CD14-positive monocyte (primary cell): ENCODE data around the gene AGBL1. TPM values are rescaled to one million over a fixed set of nuclear protein-coding genes. Genes with fewer than 3 reads are reported as not detected.

ENCODE experiments used
- DNase-seq, 3 donors: peaks; one replicate each; pipeline ENCODE4 v3.0.0-alpha.2; 2011 to 2022
- H2AFZ ChIP-seq: 2 replicates; pipeline ENCODE4 v1.6.0; 2012; ENCODE audit warnings: mild to moderate bottlenecking, low read depth, low read length, inconsistent platforms; ENCODE audit not compliant: insufficient read depth, poor library complexity, severe bottlenecking
- H3K27ac ChIP-seq, 2 donors: 1 replicate in 1 of 2; 2 replicates in 1 of 2; pipeline ENCODE4 v1.5.1; 2012 to 2013; ENCODE audit warnings: low read length in 2 of 2, control low read depth in 1 of 2, inconsistent platforms in 1 of 2, low read depth in 1 of 2, mild to moderate bottlenecking in 1 of 2
- H3K27me3 ChIP-seq, 2 donors: one replicate each; pipeline versions ENCODE4 v1.6.0 to v1.6.1; 2011 to 2013; ENCODE audit warnings: low read length in 2 of 2; ENCODE audit not compliant: control insufficient read depth in 2 of 2, insufficient read depth in 2 of 2
- H3K36me3 ChIP-seq, 2 donors: replicated peaks in 1 of 2; 1 replicate in 1 of 2; 2 replicates in 1 of 2; pipeline versions ENCODE4 v1.5.1 to v1.6.1; 2012 to 2013; ENCODE audit warnings: low read length in 2 of 2, control low read depth in 1 of 2, inconsistent platforms in 1 of 2, mild to moderate bottlenecking in 1 of 2; ENCODE audit not compliant: insufficient read depth in 2 of 2, control insufficient read depth in 1 of 2
- H3K4me1 ChIP-seq, 2 donors: 1 replicate in 1 of 2; 2 replicates in 1 of 2; pipeline versions ENCODE4 v1.5.1 to v1.6.1; 2012 to 2013; ENCODE audit warnings: low read length in 2 of 2, control low read depth in 1 of 2, inconsistent platforms in 1 of 2, mild to moderate bottlenecking in 1 of 2, moderate library complexity in 1 of 2; ENCODE audit not compliant: insufficient read depth in 2 of 2, control insufficient read depth in 1 of 2
- H3K4me2 ChIP-seq: replicated peaks from 2 replicates; pipeline ENCODE3; 2012; ENCODE audit warnings: low read length, moderate library complexity, mild to moderate bottlenecking; ENCODE audit not compliant: poor library complexity, severe bottlenecking; ENCODE audit errors: extremely low read depth
- H3K4me3 ChIP-seq, 3 experiments: fragments of 200-600 bp in 1 of 3; sonication (generic) in 1 of 3; replicated peaks in 1 of 3; 1 replicate in 2 of 3; 2 replicates in 1 of 3; pipeline ENCODE4 v1.5.1; 2011 to 2013; ENCODE audit warnings: low read length in 3 of 3, mild to moderate bottlenecking in 3 of 3, control low read depth in 2 of 3, low read depth in 2 of 3, inconsistent platforms in 1 of 3, moderate library complexity in 1 of 3
- H3K79me2 ChIP-seq: 2 replicates; pipeline ENCODE4 v1.6.0; 2012; ENCODE audit warnings: mild to moderate bottlenecking, control low read depth, inconsistent platforms, low read length, moderate library complexity; ENCODE audit not compliant: insufficient read depth
- H3K9ac ChIP-seq: 2 replicates; pipeline ENCODE4 v1.6.0; 2017; ENCODE audit warnings: low read length, mild to moderate bottlenecking; ENCODE audit not compliant: insufficient read depth, poor library complexity, severe bottlenecking
- H3K9me3 ChIP-seq, 2 donors: replicated peaks in 1 of 2; 1 replicate in 1 of 2; 2 replicates in 1 of 2; pipeline versions ENCODE4 v1.5.1 to v1.6.1; 2012 to 2013; ENCODE audit warnings: low read length in 2 of 2, control low read depth in 1 of 2; ENCODE audit not compliant: control insufficient read depth in 1 of 2, insufficient read depth in 1 of 2
- H4K20me1 ChIP-seq: 2 replicates; pipeline ENCODE4 v1.6.0; 2012; ENCODE audit warnings: mild to moderate bottlenecking, low read length, control low read depth, moderate library complexity; ENCODE audit not compliant: insufficient read depth
- H3K27ac Mint-ChIP-seq, 7 donors: one replicate each; pipeline ENCODE4 v1.8.0; 2020; ENCODE audit warnings: mild to moderate bottlenecking in 7 of 7, mixed read lengths in 7 of 7, moderate library complexity in 6 of 7, inconsistent platforms in 2 of 7
- H3K27me3 Mint-ChIP-seq, 3 donors: one replicate each; pipeline ENCODE4 v1.8.0; 2021 to 2022; ENCODE audit warnings: low read depth in 3 of 3, mild to moderate bottlenecking in 3 of 3, mixed read lengths in 3 of 3, moderate library complexity in 3 of 3, inconsistent platforms in 1 of 3
- H3K36me3 Mint-ChIP-seq, 2 donors: one replicate each; pipeline ENCODE4 v1.8.0; 2020; ENCODE audit warnings: mixed read lengths in 2 of 2, inconsistent platforms in 1 of 2, mild to moderate bottlenecking in 1 of 2
- H3K4me1 Mint-ChIP-seq: one replicate; pipeline ENCODE4 v1.8.0; 2020; ENCODE audit warnings: mild to moderate bottlenecking, mixed read lengths
- H3K4me3 Mint-ChIP-seq, 2 donors: one replicate each; pipeline ENCODE4 v1.8.0; 2020; ENCODE audit warnings: mild to moderate bottlenecking in 2 of 2, mixed read lengths in 2 of 2, moderate library complexity in 1 of 2
- H3K9me3 Mint-ChIP-seq, 7 donors: one replicate each; pipeline ENCODE4 v1.8.0; 2020 to 2022; ENCODE audit warnings: mixed read lengths in 7 of 7, mild to moderate bottlenecking in 6 of 7, moderate library complexity in 6 of 7, inconsistent platforms in 2 of 7
- CTCF ChIP-seq: fragments of 200-600 bp; IDR thresholded peaks from one replicate; pipeline ENCODE4 v1.8.0; 2022; ENCODE audit warnings: antibody characterized with exemption, mild to moderate bottlenecking
- WGBS: methylation state at CpG from one replicate; pipeline ENCODE4 v1.1.5; 2013; ENCODE audit warnings: missing lambda C conversion rate; ENCODE audit not compliant: insufficient coverage; 5-methylcytosine and 5-hydroxymethylcytosine counted together
- intact Hi-C, 2 donors: fragments of 100-400 bp; cut with micrococcal nuclease; formaldehyde crosslinking; loops; one replicate each; pipeline versions ENCODE4 v1.15.0 to v1.15.1; 2023
- polyA plus RNA-seq, 3 donors: library from polyadenylated mRNA; depleted of rRNA in 1 of 3; unstranded in 2 of 3; stranded (reverse) in 1 of 3; fragments of 300-500 nt in 2 of 3; fragments of >200 nt in 1 of 3; fragmentation: Illumina TruSeq in 2 of 3; gene quantifications; 1 replicate in 2 of 3; 2 replicates in 1 of 3; pipeline ENCODE4 v1.2.3, GENCODE V29; 2012 to 2021

AGBL1 gene
- polyA plus RNA-seq, 3 donors, result not detected

GRCh38 chr15:86661580-86661979 is 581.9 kb downstream of the AGBL1 start:
- Mint-ChIP-seq H3K36me3 (no peaks in the 10 kb centered on the region), H3K9me3 (peaks cover 0 to 4% (median 0%) of the 10 kb centered on the region in 7 donors), H3K27ac (no peak overlapping the region), H3K27me3 (peaks cover 0 to 2% (median 0%) of the 10 kb centered on the region in 3 donors), H3K4me3 (no peak overlapping the region), H3K4me1 (no peaks in the 10 kb centered on the region)
- H3K4me3 ChIP-seq, result no peak overlapping the region
- H4K20me1 ChIP-seq, result no peaks in the 10 kb centered on the region
- TF ChIP-seq CTCF, result no peak
- intact Hi-C loops, result no loop called here
- no peak overlapping the region for H2AFZ ChIP-seq
- 89% methylated on average over 4 of the region's 7 CpGs for WGBS
- no peak overlapping the region for H3K9ac ChIP-seq
- H3K36me3 ChIP-seq, result no peaks in the 10 kb centered on the region
- no peak overlapping the region for H3K4me2 ChIP-seq
- H3K79me2 ChIP-seq, result no peaks in the 10 kb centered on the region
- H3K4me1 ChIP-seq, result no peaks in the 10 kb centered on the region
- no peaks in the 10 kb centered on the region for H3K27me3 ChIP-seq
- no peaks in the 10 kb centered on the region for H3K9me3 ChIP-seq
- no peak for DNase-seq
- no peak overlapping the region for H3K27ac ChIP-seq

- no peak for DNase-seq
- peaks cover 0 to 2% (median 0%) of the 10 kb centered on the region in 3 donors for H3K27me3 Mint-ChIP-seq
- H3K4me3 ChIP-seq, result no peak overlapping the region
- no peaks in the 10 kb centered on the region for H3K79me2 ChIP-seq
- no peaks in the 10 kb centered on the region for H3K9me3 ChIP-seq
- H3K9ac ChIP-seq, result no peak overlapping the region
- intact Hi-C loops, result no loop called here
- H3K4me1 ChIP-seq, result no peaks in the 10 kb centered on the region
- no peaks in the 10 kb centered on the region for H4K20me1 ChIP-seq
- no peak overlapping the region for H3K27ac Mint-ChIP-seq
- TF ChIP-seq CTCF, result no peak
- no peak overlapping the region for H3K27ac ChIP-seq
- no peak overlapping the region for H2AFZ ChIP-seq
- WGBS, result 50% methylated on average over 1 of the region's 1 CpG
- no peaks in the 10 kb centered on the region for H3K27me3 ChIP-seq
- H3K4me2 ChIP-seq, result no peak overlapping the region
- H3K36me3 Mint-ChIP-seq, result no peaks in the 10 kb centered on the region
- H3K4me3 Mint-ChIP-seq, result no peak overlapping the region
- no peaks in the 10 kb centered on the region for H3K4me1 Mint-ChIP-seq
- no peaks in the 10 kb centered on the region for H3K36me3 ChIP-seq
- peaks cover 0 to 2% (median 0%) of the 10 kb centered on the region in 7 donors for H3K9me3 Mint-ChIP-seq
These were observed 583.6 kb downstream of the AGBL1 start for GRCh38 chr15:86663304-86663703.
